Cerebellar cortex (tissue), 1 donor: ENCODE measurements around the gene ABTB2.
"Not testable (repeated sequence)": the region's sequence is repeated elsewhere in the genome, so short reads cannot be mapped to it uniquely, and the experiment has no call there.

Experiments
- DNase-seq: peaks from one replicate; pipeline ENCODE4 v3.0.0-alpha.2; 2015; ENCODE audit warnings: low spot score

The ABTB2 gene

GRCh38 chr11:34357701-34358257 is at the start of gene ABTB2:
ABTB2 (minus strand) TSS chr11:34358010.
- DNase-seq = peak; percentile 91

DNA sequence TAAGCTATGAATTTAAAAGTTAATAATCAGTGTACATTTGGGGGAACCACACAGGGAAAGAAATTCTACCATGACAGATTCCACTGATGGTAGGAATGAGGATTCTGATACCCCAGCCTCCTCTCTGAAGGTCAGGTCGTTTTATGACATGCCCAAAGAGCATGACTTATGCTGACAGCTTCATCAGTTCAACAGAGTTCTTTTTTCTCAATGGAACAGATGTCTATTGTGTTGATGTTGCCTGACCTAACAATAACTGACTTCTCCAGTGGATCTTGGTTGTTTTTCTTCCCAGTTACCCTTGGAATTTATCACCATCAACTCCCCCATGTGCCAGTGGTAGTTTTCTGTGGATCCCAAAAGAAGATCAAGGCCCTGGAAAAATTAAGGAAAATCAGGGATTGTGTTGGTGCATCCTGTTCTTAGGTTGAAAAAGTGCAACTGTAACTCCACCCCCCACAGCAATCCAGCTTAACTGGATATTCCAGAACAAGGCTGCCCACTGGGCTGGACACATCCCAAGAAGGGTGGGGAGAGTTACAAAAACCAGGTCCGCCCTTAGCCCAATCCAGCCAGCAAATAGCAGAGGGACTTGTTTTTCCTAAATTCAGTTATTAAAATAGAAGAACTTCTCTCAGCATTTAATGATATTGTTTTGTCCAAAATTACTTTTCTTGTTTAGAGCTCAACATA is 49.5 kb upstream of the ABTB2 start:
- DNase-seq = no peak

- DNase-seq = no peak
Observed at GRCh38 chr11:34406413-34406812, 48.6 kb upstream of the ABTB2 start.

GRCh38 chr11:34405079-34405858 is 47.5 kb upstream of the ABTB2 start:
- no peak for DNase-seq

DNA sequence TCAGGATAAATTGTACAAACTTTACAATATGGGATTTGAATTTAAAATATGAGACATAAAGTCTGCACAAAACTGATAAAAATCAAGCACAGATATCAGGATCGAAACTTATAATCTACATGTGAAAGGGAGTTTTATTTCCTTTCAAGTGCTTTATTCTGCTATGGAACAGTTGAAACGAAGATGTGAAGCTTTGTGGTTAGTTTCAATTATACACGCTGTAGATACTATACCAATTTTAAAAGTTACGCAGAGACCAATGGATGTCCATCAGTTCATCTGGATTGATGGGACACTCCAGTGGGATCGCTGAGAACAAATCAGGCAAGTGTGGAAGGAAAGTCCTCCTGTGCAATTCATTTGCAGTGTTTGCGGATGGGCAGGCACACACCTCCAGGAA is 46.5 kb upstream of the ABTB2 start:
- DNase-seq = no peak

- no peak for DNase-seq
Observed at GRCh38 chr11:34403431-34403830, 45.6 kb upstream of the ABTB2 start.

- DNase-seq = no peak
Observed at GRCh38 chr11:34397811-34398210, 40.0 kb upstream of the ABTB2 start.

DNA sequence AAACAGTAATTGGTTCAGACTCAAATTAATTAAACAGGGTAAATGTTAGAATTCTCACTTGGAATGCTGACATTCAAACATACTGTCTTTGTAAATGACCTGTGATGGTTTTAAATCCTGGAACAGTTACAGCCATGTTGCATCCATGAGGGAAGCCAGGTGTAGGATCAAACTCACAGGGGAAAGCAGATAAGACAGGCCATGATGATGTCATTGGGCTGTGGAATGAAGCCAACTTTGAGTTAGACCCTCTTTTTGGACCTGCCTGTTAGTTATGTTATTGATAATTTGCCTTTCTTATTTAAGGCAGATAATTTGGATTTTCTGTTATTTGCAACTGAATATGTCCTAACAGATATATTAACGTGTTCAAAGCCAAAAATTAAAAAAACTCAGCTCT is 39.3 kb upstream of the ABTB2 start:
- DNase-seq = no peak

DNA sequence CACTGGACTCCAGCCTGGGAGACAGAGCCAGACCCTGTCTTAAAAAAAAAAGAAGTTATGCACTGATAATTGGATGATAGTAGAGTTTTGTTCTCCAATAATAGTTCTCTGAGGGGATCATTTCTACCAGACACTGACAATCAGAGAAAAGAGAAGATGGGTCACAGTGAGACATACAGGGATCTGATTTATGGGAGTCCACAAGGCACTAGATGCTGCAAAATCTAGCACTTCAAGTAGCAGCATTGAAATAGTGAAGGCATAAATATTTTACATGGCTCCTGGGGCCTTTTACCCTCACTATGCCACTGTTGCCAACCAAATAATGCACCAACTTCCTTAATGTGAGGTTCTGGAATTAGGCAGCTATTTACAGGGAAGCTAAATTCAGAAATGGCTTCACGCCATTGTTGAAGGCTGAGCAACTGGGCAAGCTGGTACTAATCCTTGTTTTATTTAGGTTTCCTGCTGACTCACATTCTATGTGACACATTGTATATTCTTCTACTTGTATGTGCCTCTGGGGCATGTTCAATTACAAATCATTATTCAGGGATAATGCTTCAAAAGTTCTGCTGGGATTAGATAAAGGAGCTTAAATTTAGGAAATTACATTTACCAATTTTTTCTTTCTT is 38.2 kb upstream of the ABTB2 start:
- DNase-seq = no peak

GRCh38 chr11:34394771-34395300 is 37.0 kb upstream of the ABTB2 start:
- DNase-seq = no peak

GRCh38 chr11:34387653-34388052 is 29.8 kb upstream of the ABTB2 start:
- no peak for DNase-seq

GRCh38 chr11:34386356-34386755 is 28.5 kb upstream of the ABTB2 start:
- DNase-seq = not testable (repeated sequence)

- DNase-seq = no peak
Observed at GRCh38 chr11:34382532-34383276, 24.9 kb upstream of the ABTB2 start.

- no peak for DNase-seq
Observed at GRCh38 chr11:34381775-34382174, 24.0 kb upstream of the ABTB2 start.

GRCh38 chr11:34380696-34381095 is 22.9 kb upstream of the ABTB2 start:
- DNase-seq = no peak

DNA sequence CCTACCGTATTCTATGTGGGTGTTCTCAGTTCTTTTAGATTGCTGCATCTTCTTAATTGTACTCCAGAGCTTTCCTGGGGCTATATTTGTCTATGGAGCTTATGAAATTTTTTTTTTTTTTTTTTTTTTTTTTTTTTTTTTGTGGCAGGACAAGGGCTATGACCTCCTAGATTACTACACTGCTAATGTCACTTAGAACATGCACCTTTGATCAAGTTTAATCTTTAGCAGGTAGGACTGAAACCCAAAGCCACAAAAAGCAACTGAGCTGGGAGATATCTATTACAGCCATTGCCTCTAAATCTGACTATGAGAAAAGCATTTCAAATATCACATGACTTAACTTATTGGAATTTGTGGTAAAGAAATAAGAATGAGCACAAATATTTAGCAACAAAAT is 21.7 kb upstream of the ABTB2 start:
- no peak for DNase-seq

DNA sequence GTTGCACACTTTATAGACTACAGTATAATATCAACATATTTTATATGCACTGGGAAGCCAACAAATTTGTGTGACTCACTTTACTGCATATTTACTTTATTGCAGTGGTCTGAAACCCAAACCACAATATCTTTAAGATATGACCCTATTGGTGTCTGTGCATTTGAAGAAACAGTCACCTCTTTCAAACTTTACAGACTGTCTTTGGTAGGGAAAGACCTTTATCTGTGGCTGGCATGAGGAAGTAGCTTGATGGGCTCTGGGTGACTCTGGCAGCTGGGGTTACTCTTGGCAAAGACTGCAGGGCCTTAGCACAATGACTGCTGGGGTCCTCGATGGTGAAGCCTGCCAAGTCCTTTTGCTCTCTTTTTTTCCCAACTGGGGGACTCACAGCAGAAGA is 21.3 kb upstream of the ABTB2 start:
- no peak for DNase-seq

- DNase-seq = no peak
Observed at GRCh38 chr11:34373727-34374126, 15.9 kb upstream of the ABTB2 start.

DNA sequence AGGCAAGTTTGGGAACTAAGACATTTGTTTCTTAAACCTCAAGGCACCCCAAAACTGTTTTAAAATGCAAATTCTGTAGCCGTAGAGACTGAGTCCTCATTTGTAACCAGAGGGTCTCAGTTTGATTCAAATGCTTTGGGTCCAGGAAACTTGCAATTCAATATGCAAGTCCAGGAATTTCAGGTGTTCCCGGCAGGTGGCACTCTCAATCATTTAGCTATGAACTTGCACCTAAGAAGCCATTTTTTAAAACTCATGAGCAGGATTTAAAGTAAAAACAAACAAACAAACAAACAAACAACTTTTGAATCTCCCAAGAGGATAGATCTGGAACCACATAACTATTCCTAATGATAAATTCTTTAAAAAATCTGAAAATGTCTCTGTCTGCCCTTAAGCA is 8.7 kb upstream of the ABTB2 start:
- DNase-seq = peak; percentile 25

GRCh38 chr11:34364102-34364501 is 6.3 kb upstream of the ABTB2 start:
- no peak for DNase-seq

- no peak for DNase-seq
Observed at GRCh38 chr11:34363363-34364084, 5.7 kb upstream of the ABTB2 start.
